Effector memory CD8-positive, alpha-beta T cell (primary cell): ENCODE results near the gene SPDYE16.
"Not testable (repeated sequence)": the region's sequence is repeated elsewhere in the genome, so short reads cannot be mapped to it uniquely, and the experiment has no call there.

Source experiments
- ATAC-seq: fragments of 150-1000 bp; cut with Tn5 transposase; replicated peaks from 2 replicates; pipeline ENCODE4 v1.10.0; 2021; ENCODE audit warnings: mild to moderate bottlenecking, moderate library complexity
- DNase-seq, 3 experiments: peaks; one replicate each; pipeline ENCODE4 v3.0.0; 2021
- H3K27ac Mint-ChIP-seq, 2 donors: one replicate each; pipeline ENCODE4 v1.8.0; 2022; ENCODE audit warnings: mild to moderate bottlenecking in 2 of 2, mixed read lengths in 2 of 2, moderate library complexity in 2 of 2
- H3K27me3 Mint-ChIP-seq, 2 donors: one replicate each; pipeline ENCODE4 v1.8.0; 2022; ENCODE audit warnings: mixed read lengths in 2 of 2
- H3K36me3 Mint-ChIP-seq: one replicate; pipeline ENCODE4 v1.8.0; 2022; ENCODE audit warnings: mild to moderate bottlenecking, moderate library complexity, mixed read lengths; ENCODE audit not compliant: insufficient read depth
- H3K4me1 Mint-ChIP-seq, 2 donors: one replicate each; pipeline ENCODE4 v1.8.0; 2022; ENCODE audit warnings: low read depth in 2 of 2, mixed read lengths in 2 of 2
- H3K4me3 Mint-ChIP-seq, 2 donors: one replicate each; pipeline ENCODE4 v1.8.0; 2022; ENCODE audit warnings: mild to moderate bottlenecking in 2 of 2, mixed read lengths in 2 of 2, moderate library complexity in 2 of 2
- H3K9me3 Mint-ChIP-seq, 2 donors: one replicate each; pipeline ENCODE4 v1.8.0; 2022; ENCODE audit warnings: mixed read lengths in 2 of 2

Gene SPDYE16

GRCh38 chr7:76485822-76486610 is 57.1 kb downstream of the SPDYE16 start:
- not testable (repeated sequence) for H3K9me3 Mint-ChIP-seq, H3K4me1 Mint-ChIP-seq, DNase-seq, H3K4me3 Mint-ChIP-seq, H3K27me3 Mint-ChIP-seq, H3K36me3 Mint-ChIP-seq
- peak; percentile 7 for ATAC-seq
- peak overlapping the region in 1 of 2 donors; percentile 65 for H3K27ac Mint-ChIP-seq

- not testable (repeated sequence) for ATAC-seq, H3K9me3 Mint-ChIP-seq, H3K4me3 Mint-ChIP-seq, H3K36me3 Mint-ChIP-seq, H3K27ac Mint-ChIP-seq, DNase-seq, H3K27me3 Mint-ChIP-seq, H3K4me1 Mint-ChIP-seq
Measured at GRCh38 chr7:76484456-76484855, 58.6 kb downstream of the SPDYE16 start.

- not testable (repeated sequence) for H3K27ac Mint-ChIP-seq, H3K4me3 Mint-ChIP-seq
Measured at GRCh38 chr7:76483081-76483480, 60.0 kb downstream of the SPDYE16 start.

GRCh38 chr7:76482660-76483059 is 60.4 kb downstream of the SPDYE16 start:
- not testable (repeated sequence) for H3K36me3 Mint-ChIP-seq, H3K9me3 Mint-ChIP-seq, ATAC-seq, H3K27ac Mint-ChIP-seq, H3K4me1 Mint-ChIP-seq, H3K4me3 Mint-ChIP-seq, H3K27me3 Mint-ChIP-seq, DNase-seq

More at GRCh38 chr7:76483081-76483480, 60.0 kb downstream of the SPDYE16 start:
- ATAC-seq, H3K36me3 Mint-ChIP-seq, H3K9me3 Mint-ChIP-seq, H3K27me3 Mint-ChIP-seq, DNase-seq, H3K4me1 Mint-ChIP-seq: not testable (repeated sequence)
